Glomerular visceral epithelial cell (primary cell): ENCODE measurements around the gene DRC3.
"Not testable (repeated sequence)": the region's sequence is repeated elsewhere in the genome, so short reads cannot be mapped to it uniquely, and the experiment has no call there.

Experiments
- DNase-seq: peaks from one replicate; pipeline ENCODE4 v3.0.0-alpha.2; 2016; ENCODE audit errors: extremely low spot score

Gene DRC3

DNA sequence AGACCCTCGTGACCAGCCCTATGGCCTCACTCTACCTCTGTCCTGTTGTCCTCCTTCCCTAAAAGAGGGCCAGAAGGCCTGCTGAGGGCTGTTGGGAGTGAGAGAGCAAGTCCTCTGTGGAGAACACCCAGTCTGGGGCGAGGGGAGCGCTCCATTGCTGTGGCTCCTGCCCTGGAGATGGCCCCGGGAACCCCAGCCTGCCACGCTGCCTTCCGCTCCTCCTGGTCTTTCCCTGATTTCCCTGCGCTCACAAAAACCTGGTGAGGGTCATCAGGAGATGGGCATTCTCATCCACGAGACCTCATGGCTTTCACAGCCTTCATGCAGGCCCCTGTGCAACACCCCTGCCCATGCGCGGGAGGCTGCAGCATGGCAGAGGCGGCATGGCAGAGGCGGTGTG, 21.2 kb downstream of the DRC3 start:
- DNase-seq, result no peak

DNA sequence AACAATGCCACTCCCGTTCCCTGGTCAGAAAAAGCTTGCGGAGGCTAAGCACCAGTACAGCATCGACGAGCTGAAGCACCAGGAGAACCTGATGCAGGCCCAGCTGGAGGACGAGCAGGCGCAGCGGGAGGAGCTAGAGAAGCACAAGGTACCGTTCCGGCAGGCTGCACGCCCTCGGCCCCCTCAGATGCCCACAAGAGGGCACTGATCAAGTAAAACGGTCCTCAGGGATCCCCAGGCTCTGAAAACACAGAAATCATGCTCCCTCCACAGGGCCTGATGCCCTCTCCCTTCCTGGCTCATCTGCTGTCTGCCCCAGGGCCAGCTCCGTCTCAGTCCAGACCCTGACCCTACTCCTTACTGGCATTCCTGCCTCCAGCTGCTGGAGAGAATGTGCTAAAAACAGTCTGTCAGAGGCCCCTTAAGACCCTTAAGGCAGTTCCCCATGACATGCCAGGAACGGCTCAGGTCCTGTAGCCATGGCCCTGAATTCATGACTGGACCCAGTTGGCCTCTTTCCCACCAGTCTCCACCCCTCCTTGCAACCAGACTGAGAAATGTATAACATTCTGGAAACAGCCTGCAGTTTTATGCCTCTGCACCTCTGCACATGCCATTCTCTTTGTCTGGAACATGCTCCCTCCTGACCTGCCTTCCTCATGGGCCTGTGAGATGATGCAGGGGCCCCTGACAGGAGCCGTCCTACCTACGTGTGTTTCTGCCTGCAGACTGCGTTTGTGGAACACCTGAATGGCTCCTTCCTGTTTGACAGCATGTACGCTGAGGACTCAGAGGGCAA, 21.8 kb downstream of the DRC3 start:
- no peak for DNase-seq

DNA sequence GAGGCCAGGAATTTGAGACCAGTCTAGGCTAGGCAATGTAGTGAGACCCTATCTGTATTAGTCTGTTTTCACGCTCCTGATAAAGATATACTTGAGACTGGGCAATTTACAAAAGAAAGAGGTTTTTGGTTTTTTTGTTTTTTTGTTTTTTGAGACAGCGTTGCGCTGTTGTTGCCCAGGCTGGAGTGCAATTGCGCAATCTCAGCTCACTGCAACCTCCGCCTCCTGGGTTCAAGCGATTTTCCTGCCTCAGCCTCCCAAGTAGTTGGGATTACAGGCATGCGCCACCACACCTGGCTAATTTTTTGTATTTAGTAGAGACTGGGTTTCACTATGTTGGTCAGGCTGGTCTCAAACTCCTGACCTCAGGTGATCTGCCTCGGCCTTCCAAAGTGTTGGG, 23.2 kb downstream of the DRC3 start:
- not testable (repeated sequence) for DNase-seq

DNA sequence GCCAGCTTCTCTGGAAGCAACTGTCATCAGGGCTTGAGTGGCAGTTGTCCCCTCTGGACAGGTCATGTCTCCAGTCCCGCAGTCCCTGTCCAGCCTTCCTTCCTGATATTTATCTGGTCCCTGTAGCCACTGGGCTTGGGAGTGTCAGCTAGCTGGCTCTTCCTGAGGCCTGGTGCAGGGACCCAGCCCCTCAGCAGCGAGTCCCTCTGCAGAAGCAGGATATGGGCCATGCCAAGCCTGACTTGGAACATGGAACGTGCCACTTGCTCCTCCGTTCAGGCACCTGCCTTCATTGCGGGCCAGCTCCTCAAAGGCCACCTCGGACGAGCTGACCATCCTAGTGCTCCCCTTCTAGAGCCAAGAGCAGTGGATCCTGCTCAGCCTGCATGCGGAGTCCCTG, 26.3 kb downstream of the DRC3 start:
- no peak for DNase-seq

DNA sequence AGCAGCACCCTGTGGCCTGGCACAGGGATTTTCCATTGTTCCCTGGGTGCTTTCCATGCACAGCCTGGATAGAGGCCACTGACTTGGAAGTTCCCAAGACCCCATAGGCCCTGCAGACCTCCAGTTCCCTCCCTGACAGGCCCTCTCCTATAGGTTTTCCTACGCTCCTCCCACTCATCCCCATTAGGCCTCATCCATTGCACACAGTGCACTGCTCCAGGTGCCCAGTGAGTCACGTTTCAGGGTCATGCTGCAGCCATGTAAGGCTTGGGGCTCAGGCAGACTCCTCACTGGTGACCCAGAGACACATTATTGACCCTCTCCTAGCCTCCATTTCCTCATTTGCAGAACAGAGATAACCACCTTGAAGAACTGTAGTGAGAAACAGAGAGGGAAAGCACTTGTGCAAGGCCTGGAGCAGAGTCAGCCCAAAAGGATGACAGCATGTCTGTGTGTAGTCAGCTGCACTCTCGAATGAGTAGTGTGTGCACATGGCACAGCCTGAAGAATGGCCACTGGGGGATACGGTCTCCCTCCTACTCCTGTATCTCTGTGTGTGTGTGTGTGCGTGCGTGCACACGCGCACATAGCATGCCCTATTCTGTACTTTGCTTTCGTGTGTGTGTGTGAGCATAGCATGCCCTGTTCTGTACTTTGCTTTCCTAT, 26.8 kb downstream of the DRC3 start:
- no peak for DNase-seq

DNA sequence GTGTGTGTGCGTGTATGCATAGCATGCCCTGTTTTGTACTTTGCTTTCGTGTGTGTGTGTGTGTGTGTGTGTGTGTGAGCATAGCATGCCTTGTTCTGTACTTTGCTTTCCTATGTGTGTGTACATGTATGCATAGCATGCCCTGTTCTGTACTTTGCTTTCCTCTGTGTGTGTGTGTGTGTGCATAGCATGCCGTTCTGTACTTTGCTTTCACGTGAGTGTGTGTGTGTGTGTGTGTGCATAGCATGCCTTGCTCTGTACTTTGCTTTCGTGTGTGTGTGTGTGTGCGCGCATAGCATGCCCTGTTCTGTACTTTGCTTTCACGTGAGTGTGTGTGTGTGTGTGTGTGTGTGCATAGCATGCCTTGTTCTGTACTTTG, 27.4 kb downstream of the DRC3 start:
- DNase-seq, result no peak

DNA sequence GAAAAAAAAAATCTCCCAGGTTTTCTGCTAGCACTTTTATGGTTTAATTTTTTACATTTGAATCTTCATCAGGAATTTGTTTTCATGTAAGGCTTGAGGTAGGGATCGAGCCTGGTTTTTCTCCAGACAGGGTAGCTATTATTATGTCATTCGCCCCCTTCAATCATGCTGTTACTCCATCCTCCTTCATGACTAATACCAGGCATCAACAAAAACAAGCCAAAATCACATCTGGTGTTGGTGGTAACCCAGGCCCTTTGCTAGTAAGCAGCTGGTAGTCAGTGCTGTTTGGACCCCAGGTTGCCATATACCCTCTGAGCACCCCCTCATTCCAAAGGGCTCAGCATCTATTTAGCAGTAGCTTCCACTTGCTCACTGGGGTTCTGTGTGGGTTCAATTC, 29.5 kb downstream of the DRC3 start:
- no peak for DNase-seq

DNA sequence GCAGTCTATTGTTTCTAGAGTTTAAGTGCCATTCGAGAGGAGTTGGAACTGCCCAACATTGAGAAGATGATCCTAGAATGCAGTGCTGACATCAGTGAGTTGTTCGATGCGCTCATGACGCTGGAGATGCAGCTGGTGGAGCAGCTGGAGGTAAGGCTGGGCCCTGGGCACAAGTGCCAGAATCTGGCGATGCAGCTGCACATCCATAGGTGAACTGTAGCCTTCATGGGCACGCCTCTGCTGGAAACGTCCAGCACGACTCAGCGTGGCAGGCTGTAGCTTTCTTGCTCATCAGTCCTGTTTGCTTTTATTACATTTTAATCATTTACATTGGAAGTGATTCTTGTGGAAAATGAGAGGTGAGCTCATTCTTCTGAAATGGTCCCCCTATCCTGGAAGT, 31.7 kb downstream of the DRC3 start:
- no peak for DNase-seq

DNA sequence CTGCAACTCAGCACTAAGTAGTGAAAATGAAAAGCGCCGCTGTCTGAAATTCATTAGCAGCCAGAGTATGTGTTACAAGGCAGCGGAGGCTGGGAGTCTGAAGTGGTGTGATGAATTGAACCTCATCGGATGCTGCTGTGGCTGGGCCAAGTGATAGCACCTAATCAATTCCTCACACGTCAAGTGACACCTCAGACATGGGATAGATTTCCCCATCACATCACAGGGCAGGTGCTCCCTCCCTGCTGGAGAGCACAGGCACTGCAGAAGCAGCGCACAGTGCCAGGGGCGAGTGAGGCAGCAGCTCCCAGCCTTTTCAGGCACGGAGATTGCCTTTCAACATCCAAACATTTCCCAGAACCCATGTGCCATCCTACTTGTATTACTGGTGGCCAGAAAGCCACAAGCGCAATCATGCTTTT, 32.2 kb downstream of the DRC3 start:
- DNase-seq, result no peak

DNA sequence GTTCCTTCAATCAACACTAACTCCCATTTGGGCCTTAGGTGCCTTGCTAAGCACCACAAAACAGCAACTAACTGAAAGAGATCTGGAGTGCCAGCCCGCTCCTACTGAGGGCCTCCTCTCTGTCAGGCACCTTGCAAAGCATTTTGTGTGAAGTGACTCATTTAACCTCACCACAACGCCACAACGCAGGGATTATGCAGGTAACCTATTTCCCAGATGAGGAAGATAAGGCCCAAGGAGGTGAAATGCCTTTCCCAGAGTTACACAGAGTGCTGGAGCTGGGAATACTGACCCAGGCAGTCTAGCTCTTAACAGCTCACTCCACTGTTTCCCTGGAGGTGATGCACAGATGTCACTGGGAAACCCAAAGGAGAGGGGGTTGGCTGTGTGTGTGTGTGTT, 32.8 kb downstream of the DRC3 start:
- DNase-seq, result no peak

DNA sequence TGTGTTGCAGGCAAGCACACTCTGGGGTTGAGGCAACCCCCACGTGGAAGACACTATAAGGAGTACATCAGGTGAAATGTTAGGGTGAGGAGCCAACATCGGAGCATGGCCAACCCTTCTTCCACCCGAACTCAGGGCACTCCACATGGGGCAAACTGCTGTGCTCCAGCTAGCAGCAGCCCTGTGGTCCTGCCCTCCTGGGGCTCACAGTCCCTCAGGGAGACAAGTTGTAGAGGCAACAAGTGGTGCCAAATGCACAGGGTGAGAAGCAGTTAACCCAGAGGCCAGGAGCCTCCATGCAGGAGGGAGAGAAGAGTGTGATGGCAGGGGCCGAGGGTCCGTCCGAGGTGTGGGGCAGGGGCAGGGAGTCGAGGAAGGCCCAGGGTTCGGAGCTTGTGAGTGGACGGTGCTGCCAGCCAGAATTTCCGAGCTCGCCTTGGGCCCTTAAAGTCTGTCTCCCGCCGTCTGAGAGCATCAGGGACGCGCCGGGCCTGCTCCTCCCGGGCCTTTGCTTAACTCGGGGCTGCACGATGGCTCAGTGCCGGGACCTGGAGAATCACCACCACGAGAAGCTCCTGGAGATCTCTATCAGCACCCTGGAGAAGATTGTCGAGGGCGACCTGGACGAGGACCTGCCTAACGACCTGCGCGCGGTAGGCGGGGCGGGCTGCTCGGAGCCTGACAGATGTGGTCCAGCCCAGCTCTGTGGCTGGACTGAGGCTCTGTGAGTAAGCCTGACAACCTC, 34.0 kb downstream of the DRC3 start:
- DNase-seq, result no peak

DNA sequence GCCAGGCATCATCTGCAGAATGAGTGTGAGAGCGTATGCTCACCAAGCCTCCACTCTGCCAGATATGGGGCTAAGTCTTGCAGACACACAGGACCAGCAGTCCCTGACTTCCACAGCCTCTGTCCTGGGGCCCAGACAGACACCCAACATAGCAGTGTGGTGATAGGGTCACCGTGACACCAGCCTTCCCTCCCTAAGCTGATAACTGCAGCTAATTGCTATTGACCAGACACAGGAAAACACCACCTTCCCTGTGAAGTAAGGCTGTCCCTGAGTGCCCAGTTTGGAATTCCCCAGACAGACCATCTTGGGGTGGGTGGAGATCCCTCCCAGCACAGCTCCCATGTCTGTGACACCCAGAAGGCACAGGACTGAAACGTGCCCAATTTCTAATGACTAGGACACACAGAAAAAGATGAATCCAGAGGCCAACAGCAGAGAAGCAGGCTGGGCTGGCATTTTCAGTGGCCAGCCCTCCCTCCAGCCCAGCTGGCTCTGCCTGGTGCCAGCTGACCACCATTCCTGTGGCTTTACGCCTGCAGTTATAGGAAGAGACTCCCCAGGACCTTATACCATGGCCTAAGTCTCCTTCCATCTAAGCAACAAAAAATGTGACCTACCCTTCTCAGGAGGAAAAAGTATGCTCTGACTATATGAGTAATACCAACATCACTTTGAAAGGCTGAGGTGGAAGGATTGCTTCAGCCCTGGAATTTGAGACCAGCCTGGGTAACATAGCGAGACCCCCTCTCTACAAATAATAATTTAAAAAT, 36.0 kb downstream of the DRC3 start:
- DNase-seq, result peak; percentile 88

DNA sequence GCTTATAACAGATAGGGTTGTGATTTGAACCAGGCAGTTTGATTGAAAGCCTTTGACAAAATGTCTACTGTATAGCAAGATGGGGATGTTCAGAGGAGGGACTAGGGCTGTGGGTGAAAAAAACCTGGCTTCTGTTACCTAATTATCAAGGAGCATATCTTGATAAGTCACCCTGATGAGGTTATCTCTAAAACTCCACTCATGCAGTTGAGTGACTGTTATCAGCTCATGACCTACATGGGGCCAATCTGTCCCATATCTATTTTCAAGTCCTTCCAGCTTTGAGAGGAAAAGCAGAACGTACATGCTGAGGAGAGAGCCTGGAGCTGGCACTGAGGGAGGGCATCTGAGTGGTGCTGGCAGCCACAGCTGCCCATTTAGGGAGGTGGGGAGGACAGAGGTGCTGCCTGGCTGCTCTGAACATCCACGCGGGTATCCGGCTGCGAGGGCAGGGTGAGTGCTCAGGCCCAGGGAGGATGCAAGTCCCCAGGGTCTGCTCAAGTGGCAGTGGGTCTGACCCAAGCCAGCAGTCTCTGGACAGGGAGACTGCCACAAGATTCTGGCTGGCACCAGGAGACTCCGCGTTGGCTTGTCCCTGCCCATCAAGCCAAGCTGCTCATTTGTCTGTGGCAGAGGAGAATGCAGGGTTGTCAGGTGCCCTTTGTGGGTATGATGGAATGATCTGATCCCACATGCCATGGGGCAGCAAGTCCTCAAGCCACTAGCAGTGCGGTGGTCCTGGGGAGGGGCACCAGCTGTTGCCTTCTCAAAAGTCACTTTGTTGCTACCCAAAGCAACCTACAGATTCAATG, 37.2 kb downstream of the DRC3 start:
- no peak for DNase-seq

DNA sequence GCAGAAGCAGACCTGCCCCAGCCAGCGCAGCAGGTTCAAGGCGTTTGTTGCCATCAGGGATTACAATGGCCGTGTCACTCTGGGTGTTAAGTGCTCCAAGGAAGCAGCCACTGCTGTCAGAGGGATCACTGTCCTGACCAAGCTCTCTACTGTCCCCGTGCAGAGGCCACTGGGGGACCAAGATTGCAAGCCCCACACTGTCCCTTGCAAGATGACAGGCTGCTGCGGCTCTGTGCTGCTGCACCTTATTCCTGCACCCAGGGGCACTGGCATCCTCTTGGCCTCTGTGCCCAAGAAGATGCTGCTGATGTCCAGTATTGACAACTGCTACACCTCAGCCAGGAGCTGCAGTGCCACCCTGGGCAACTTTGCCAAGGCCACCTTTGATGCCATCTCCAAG, 38.6 kb downstream of the DRC3 start:
- DNase-seq, result no peak

DNA sequence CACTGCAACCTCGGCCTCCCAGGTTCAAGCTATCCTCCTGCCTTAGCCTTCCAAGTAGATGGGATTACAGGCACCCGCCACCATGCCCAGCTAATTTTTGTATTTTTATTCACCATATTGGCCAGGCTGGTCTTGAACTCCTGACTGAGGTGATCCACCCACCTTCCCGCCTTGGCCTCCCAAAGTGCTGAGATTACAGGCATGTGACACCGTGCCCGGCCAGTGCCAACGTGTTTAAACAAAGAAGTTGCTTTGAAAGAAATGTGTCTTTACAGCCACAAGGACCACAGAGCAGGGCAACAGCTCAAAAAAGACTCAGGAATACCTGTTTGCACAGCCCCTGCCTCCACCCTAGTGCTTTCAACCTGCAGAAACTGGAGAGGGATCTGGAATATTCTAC, 41.3 kb downstream of the DRC3 start:
- no peak for DNase-seq

DNA sequence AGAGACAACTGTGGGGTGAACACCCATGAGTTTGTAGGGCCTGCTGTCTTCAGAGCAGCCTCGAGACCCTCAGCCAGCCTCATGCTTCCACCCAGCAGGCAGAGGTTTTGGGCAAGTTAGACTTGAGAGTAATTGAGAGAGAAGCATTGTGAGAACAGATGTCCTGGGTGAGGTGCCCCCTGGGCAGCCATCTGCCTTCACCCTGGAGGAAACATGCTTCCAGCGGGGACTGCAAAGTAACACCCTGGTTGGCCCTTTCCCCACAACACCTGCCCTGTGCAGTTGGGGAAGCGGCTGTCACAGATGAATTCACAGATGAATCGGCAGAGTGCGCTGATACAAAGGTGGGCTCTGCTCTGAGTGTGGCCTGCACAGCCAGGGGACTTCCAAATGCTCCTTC, 42.9 kb downstream of the DRC3 start:
- DNase-seq, result no peak

DNA sequence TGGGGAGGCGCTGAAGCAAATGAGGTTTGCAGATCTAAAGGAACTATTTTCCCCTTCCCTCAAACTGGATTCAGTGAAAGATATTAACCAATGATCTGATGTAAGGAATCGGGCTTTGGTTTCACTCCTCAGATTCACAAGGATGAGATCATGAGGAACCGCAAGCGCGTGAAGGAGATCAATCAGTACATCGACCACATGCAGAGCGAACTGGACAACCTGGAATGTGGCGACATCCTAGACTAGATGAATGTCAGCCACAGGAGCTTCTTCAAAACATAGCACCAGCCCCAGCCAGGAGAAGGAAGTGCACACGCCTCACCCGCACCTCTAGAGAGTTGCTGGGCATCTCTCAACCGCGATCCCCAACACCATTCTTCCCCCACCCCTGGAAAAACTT, 43.8 kb downstream of the DRC3 start:
- DNase-seq, result peak; percentile 78

DNA sequence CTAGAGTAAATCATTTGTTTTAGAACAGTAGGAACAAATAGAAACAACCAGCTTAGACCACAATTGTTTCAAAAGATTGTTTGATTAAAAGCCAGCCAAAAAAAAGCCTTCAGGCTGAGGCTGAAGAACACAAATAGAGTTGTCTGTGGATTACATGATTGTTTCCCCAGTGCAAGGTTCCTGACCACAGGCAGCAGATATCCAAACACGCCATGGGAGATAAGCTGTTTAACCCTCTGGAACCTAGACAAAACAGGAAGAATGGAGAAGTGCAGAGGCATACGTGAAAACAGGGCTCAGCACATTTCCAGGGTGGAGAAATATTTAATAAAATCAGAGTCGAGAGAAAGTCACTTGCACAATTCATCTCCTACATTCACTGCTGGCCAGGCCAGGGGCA, 45.3 kb downstream of the DRC3 start:
- DNase-seq, result no peak

DNA sequence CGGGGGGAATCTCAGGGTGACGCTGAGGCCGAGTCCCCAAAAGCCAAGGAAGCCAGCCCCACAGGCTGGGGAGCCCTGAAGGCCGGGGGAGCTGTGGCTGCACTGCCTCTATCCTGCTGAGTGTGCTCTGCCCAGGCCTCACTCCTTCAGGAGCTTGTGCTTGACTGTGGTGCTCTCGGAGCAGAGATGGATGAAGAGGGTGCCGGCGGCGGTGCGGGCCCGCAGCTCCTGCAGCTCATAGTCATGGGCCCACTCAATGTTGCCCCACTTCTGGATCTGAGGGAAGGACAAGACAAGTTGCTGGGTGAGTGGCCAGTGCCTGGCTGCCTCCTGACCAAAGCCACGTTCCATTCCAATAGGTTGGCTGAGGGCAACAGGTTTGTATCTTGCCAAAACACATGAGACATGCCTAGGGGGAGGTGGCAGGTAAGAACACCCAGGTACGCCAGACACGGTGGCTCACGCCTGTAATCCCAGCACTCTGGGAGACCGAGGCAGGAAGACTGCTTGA, 45.8 kb downstream of the DRC3 start:
- no peak for DNase-seq

DNA sequence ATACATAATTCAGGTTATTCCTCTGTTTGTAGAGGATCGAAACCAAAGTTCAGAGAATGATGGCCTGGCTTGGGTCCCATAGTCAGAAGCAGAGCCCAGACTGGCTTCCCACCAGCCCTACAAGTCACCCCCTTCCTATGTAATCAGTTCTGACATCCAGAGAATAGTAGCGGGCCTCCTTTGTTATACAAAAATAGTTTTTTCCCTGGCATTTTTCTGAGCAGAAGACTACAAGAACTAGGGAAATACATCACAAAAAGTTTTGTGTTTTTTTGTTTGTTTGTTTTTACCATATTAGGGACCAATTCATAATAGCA, 47.1 kb downstream of the DRC3 start:
- DNase-seq, result no peak

DNA sequence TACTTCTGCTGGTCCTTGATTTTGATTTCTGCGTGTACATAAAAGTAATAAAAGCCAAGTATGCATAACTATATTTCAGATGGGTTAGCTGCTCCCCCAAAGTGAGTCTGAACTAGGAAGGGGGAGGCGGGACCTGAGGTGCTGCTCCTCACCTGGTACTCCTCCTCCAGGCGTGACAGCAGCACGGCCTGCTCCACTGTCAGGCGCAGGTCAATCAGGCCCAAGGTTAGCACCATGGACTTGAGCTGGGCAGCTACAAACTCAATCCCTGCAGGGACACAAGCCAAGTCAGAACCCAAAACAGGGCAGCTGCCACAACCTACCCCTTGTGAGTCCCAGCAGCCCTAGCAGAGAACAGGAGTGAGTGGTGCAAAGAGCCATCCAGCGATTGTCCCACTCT, 48.3 kb downstream of the DRC3 start:
- no peak for DNase-seq
